SK-N-SH (cell line): ENCODE results near the gene IPMK.

Experiments
- CHD2 ChIP-seq: fragments of 150-350 bp; IDR thresholded peaks from 2 replicates; pipeline ENCODE4 v1.6.1; 2018; ENCODE audit warnings: low read length; ENCODE audit not compliant: partially characterized antibody
- CTCF ChIP-seq: fragments of 200-600 bp; sonication (generic); IDR thresholded peaks from 2 replicates; pipeline ENCODE4 v1.6.1; 2017; ENCODE audit warnings: antibody characterized with exemption, mild to moderate bottlenecking, moderate library complexity
- EP300 ChIP-seq, 2 experiments: IDR thresholded peaks; 2 replicates each; pipeline versions ENCODE4 v1.4.0 to v1.6.1; 2012; ENCODE audit warnings: borderline replicate concordance in 1 of 2, low read depth in 1 of 2, low read length in 1 of 2
- GABPA ChIP-seq: IDR thresholded peaks from 2 replicates; pipeline ENCODE4 v1.4.0; 2012; ENCODE audit warnings: low read depth, mild to moderate bottlenecking
- MEF2A ChIP-seq: IDR thresholded peaks from 2 replicates; pipeline ENCODE4 v1.4.0; 2012; ENCODE audit warnings: low read depth, borderline replicate concordance
- MXI1 ChIP-seq: IDR thresholded peaks from 2 replicates; pipeline ENCODE4 v1.6.1; 2012; ENCODE audit warnings: mild to moderate bottlenecking, low read depth, low read length, improper control_type of control experiment
- PBX3 ChIP-seq: IDR thresholded peaks from 2 replicates; pipeline ENCODE4; 2012
- POLR2AphosphoS5 ChIP-seq: IDR thresholded peaks from 2 replicates; pipeline ENCODE4 v1.6.1; 2012; ENCODE audit warnings: low read depth, low read length
- TCF12 ChIP-seq: IDR thresholded peaks from 2 replicates; pipeline ENCODE4 v1.4.0; 2012
- USF1 ChIP-seq: IDR thresholded peaks from 2 replicates; pipeline ENCODE4 v1.4.0; 2012; ENCODE audit warnings: low read depth, borderline replicate concordance
- USF2 ChIP-seq: fragments of 150-350 bp; IDR thresholded peaks from 2 replicates; pipeline ENCODE4 v1.6.1; 2017; ENCODE audit warnings: antibody characterized with exemption, low read length, low read depth, borderline replicate concordance

- TF ChIP-seq USF1 (no peak), GABPA (no peak), PBX3 (no peak), USF2 (no peak), POLR2AphosphoS5 (no peak), CTCF (no peak), MXI1 (no peak), EP300 (IDR thresholded peaks at IDR 0.05; ENCODE audit: borderline replicate concordance in 1 of 2, low read depth in 1 of 2, low read length in 1 of 2) (no peak), TCF12 (no peak), MEF2A (no peak), CHD2 (no peak)
Measured at GRCh38 chr10:58173391-58173790, 94.3 kb downstream of the IPMK start.
